NCI-H187 treated with DMSO at 0.1 percent for 48 hours (cell line): ENCODE data around the gene CNTRL.

Experiments
- DNase-seq: peaks from one replicate; lab custom pipeline; 2025; lab: John Stamatoyannopoulos, UW

The CNTRL gene

DNA sequence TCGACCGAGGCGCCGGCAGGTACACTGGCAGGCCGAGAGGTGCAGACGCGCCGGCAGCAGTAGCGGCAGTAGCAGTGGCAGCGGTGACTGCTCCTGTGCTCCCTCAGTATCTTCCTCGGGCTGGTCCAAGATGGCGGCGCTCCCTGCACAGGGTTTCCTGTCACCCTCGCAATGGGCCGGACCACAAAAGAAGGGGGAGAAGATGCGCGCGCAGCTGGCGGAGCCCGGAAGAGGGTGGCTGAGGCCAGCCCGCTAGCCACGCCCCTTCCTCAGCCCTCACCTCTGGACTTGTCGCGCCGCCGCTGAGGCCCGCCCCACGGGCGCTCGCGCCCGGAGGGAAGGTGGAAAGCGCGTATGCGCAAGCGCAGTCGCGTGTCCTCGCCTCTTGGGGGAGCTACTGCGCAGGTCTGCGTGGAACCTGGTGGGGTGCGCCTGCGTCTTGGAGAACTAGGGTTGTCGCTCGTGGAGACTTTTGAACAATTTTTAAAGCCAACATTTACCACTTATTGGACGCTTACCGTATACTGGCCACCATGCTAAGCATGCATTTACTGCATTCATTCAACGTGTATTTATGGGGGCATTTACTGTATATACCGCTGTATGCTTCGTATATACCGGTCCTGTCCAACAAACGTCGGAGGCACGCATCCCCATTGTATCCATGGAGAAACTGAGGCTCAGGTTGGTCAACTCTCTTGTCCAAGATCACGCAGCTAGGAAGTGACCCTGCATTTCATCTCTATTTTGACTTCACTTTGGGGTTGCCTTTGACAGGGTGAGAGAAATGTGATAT, 127.2 kb downstream of the CNTRL start, which contains the start of gene RAB14:
Gene RAB14, minus strand, starts transcription at position 132 of the 796 bp plus-strand sequence. CDS start 8,457 bp downstream, outside the sequence.
- DNase-seq: peak; percentile 87

DNA sequence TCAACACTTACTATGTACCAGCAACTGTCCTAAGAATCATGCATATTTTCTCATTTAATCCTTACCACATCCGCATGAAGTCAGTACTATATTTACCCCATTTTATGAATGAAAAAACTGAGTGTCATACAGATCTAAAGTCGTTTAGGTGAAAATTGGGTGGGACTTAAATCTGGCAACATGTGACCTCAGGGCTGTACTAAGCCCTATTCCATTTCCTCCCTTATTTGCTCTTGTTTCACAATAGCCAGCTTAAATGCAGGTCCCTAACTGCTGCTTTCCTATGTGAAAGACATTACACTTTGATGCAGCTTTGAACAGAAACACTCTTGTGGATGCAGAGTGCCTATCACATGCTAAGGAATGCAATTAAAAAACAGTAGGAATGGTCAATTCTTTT, 129.4 kb downstream of the CNTRL start:
- no peak for DNase-seq

DNA sequence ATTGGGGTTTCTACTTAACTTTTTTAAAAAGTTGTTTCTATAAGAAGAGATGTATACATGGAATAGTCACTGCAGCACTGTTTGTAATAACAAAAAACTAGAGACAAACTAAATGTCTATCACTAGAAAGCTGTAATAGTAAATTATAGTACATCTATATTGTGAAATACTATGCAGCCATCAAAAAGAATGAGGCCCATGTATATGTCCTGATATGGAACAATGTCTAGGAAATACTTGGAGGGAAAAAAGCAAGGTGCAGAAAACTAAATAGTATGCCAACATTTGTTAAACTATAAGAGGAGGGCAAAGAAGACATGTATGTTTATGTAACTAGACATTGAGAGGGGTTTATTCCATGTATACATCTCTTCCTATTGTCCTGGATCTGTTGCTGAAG, 129.9 kb downstream of the CNTRL start:
- DNase-seq: no peak

GRCh38 chr9:121206516-121207370, 132.0 kb downstream of the CNTRL start:
- no peak for DNase-seq

DNA sequence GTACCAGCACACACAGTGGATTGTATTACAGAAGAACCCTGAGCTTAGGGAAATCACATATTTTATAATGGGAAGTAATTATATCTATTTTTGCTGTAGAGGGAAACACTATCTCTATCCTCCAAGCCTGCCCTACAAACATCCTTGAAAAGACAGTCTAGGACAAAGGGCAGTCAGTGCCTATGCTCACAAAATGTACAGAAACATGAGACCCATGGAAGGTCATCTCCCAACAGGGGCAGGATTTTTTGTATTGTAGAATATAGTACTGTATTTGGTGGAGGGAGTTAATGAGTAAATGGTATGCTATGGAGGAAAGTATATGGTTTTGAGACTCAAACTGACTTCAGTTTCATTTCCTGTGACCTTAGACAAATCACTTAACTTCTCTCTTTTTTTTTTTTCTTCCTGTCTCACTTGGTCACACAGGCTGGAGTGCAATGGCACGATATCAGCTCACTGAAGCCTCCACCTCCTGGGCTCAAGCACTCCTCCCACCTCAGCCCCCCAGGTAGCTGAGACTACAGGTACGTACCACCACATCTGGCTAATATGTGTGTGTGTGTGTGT, 132.7 kb downstream of the CNTRL start:
- DNase-seq: no peak

GRCh38 chr9:121210536-121210935, 135.8 kb downstream of the CNTRL start:
- DNase-seq: no peak

DNA sequence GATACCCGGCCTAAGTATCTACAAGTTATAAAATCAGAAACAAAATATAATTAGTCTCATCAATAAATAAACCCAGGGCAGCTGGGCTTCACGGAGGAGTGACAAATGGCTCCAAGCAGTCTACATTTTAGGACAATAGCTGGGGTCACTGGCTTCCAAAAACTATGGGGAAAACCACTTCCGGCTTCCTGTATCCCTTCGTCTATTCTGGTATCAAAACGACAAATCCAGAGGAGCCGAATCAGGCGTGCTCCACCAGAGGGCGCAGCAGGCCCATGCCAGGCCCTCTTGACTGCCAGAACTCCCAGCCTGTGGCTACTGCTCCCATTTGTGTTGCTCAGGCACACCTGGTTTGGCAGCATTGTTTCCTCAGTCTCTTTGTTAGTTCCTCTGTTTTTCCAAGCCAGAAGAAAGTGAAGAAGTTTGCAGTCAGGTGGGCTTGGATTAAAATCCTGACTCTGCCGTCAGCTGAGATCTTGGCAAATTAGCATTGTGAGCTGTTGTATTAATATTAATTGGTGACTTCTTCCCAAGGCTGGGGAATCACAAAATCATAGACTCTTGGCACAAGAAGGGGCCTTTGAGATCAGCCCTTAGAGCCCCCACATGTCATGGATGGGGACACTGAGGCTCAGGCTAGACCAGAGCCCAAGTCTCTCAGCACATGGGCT, 138.5 kb downstream of the CNTRL start:
- DNase-seq: no peak

DNA sequence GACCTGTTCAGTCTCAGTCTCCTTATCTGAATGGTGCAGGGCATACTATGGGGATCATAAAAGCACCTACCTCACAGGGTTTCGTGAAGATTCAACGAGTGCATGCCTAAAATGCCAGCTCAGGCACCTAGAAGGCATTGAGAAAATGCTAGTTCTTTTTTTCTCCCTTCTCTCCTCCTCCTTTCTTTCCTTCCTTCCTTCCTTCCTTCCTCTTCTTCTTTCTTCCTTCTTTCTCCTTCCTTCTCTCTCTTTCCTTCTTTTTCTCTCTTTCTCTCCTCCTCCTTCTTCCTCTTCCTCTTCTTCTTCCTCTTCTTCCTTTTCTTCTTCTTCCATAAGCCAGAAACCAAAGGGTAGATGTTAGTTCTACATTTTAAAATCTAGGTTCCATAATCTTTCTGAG, 139.2 kb downstream of the CNTRL start:
- DNase-seq: no peak

GRCh38 chr9:121216271-121216805, 141.6 kb downstream of the CNTRL start:
- no peak for DNase-seq

DNA sequence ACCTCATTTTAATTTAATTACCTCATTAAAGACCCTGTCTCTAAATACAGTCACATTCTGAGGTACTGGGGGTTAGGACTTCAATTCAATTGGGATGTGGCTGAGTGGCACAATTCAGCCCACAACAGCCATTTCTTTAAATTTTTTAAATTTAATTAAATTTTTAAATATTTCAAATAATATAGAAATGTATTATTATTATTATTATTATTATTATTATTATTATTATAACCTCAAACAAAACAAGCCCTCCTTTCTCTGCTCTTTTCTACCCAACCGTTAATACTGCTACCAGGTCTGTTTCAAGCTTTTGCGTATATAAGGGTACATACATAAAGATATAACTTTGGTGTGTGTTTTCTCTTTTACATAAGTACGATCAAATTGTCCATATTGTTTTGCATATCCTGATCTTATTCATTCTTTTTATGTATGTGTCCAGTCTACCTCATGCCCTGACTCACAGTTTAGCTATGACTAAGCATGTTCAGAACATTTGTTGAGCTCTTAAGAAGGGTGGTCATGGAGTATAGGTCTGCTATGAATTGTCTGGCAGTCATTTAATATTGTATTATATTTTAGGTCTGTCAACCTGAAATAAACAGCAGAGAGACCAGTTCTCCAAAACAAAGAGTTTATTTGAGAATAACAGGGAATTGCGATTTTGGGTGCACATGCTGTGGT, 143.0 kb downstream of the CNTRL start:
- no peak for DNase-seq

- no peak for DNase-seq
Observed at GRCh38 chr9:121218357-121219027, 143.7 kb downstream of the CNTRL start.

GRCh38 chr9:121219530-121219929, 144.8 kb downstream of the CNTRL start:
- no peak for DNase-seq

GRCh38 chr9:121220996-121221663, 146.4 kb downstream of the CNTRL start:
- DNase-seq: no peak

GRCh38 chr9:121221664-121222055, 146.9 kb downstream of the CNTRL start:
- DNase-seq: no peak

- DNase-seq: no peak
Observed at GRCh38 chr9:121222524-121223171, 147.9 kb downstream of the CNTRL start.

DNA sequence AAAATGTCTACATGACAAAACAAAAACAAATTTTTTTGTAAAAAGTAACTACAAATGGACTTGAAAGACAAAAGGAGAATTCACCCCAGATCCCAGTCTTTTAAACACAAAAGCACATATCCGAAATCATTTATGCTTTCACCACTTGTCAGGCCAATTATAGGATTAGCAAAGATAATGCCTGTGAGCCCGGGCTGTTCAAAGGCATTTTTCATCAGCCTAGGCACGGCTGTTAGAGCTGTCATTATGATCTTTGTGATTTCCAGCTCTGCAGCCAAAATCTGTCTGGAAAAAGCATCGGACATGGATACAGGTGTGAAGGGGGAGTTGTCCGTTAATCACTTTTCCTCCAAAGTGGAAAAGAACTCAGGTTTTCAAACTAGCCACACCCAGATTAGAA, 150.5 kb downstream of the CNTRL start:
- DNase-seq: no peak

DNA sequence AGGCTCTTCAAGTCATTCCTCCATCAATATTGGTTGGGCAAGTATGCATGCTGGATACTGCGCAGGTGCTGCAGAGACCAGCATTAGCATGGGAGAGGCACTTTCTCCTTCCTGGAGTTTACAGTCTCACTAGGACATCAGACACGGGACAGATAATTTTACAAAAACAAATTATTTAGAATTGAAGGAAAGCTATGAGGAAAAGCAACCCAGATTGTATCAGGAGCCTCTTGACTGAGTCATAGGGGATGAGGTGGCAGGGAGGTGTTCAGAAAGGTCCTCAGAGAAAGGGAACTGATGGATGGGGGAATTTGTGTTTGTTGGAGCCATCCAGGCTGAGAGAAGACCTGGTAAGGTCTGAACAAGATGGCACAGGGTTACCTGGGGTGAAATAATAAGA, 151.4 kb downstream of the CNTRL start:
- DNase-seq: no peak
